ENCODE data around the gene SSBP3.
"Not testable (repeated sequence)": the region's sequence is repeated elsewhere in the genome, so short reads cannot be mapped to it uniquely, and the experiment has no call there.

SSBP3 gene

DNA sequence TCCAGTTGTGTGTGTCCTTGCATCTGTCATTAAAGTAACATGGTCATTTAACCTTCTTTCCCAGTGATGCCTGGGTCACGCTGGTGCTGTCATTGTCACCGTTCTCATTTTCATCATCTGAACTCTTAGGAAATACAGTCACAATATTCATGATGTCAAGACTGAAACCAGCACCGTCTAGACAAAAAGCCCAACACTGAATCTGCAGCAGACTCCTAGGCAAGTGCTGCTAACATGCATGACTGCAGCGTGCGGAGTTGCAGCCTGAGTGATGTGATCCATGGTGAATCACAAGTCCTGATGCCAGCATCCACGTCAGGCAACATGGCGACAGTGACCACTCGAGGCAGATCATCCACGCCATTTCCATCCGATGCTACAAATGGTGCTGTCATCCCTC, 168.6 kb downstream of the SSBP3 start:
- Histone ChIP-seq H3K9me3 (ENCODE audit: insufficient read depth, low read length) (no peaks in the 10 kb centered on the region), H3K79me2 (ENCODE audit: insufficient read depth, low read length) (no peaks in the 10 kb centered on the region), H3F3A (ENCODE audit: insufficient read depth) (no peaks in the 10 kb centered on the region), H4K20me1 (ENCODE audit: low read depth, low read length) (no peaks in the 10 kb centered on the region), H3K36me3 (ENCODE audit: low read length) (no peaks in the 10 kb centered on the region), H3K4me2 (ENCODE audit: low read depth, low read length, poor library complexity, severe bottlenecking) (no peak overlapping the region), H3K27me3 (ENCODE audit: low read length) (no peaks in the 10 kb centered on the region), H3K9me2 (replicated peaks; ENCODE audit: insufficient read depth, low read length) (no peaks in the 10 kb centered on the region), H3K9ac (ENCODE audit: low read length) (no peak overlapping the region), H3K27ac (ENCODE audit: low read depth, low read length) (no peak overlapping the region), H2AFZ (ENCODE audit: low read depth, low read length, severe bottlenecking) (no peak overlapping the region), H3K4me3 (ENCODE audit: insufficient read depth, low read length, poor library complexity, severe bottlenecking) (no peak overlapping the region)
- TF ChIP-seq EZH2phosphoT487 (conservative IDR thresholded peaks at IDR 0.05; ENCODE audit: low read length), result no peak
- TF ChIP-seq, protein P1, sequence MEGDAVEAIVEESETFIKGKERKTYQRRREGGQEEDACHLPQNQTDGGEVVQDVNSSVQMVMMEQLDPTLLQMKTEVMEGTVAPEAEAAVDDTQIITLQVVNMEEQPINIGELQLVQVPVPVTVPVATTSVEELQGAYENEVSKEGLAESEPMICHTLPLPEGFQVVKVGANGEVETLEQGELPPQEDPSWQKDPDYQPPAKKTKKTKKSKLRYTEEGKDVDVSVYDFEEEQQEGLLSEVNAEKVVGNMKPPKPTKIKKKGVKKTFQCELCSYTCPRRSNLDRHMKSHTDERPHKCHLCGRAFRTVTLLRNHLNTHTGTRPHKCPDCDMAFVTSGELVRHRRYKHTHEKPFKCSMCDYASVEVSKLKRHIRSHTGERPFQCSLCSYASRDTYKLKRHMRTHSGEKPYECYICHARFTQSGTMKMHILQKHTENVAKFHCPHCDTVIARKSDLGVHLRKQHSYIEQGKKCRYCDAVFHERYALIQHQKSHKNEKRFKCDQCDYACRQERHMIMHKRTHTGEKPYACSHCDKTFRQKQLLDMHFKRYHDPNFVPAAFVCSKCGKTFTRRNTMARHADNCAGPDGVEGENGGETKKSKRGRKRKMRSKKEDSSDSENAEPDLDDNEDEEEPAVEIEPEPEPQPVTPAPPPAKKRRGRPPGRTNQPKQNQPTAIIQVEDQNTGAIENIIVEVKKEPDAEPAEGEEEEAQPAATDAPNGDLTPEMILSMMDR (IDR thresholded peaks at IDR 0.05; ENCODE audit: insufficient read depth, low read length, poor library complexity, severe bottlenecking), result no peak

- Histone ChIP-seq H3K36me3 (ENCODE audit: low read length) (no peaks in the 10 kb centered on the region), H3K9me2 (replicated peaks; ENCODE audit: insufficient read depth, low read length) (no peaks in the 10 kb centered on the region), H3K9me3 (ENCODE audit: insufficient read depth, low read length) (no peaks in the 10 kb centered on the region), H3K79me2 (ENCODE audit: insufficient read depth, low read length) (no peaks in the 10 kb centered on the region), H3K27me3 (ENCODE audit: low read length) (no peaks in the 10 kb centered on the region), H3K4me2 (ENCODE audit: low read depth, low read length, poor library complexity, severe bottlenecking) (no peak overlapping the region), H2AFZ (ENCODE audit: low read depth, low read length, severe bottlenecking) (no peak overlapping the region), H3K27ac (ENCODE audit: low read depth, low read length) (no peak overlapping the region), H3K4me3 (ENCODE audit: insufficient read depth, low read length, poor library complexity, severe bottlenecking) (no peak overlapping the region), H3F3A (ENCODE audit: insufficient read depth) (no peaks in the 10 kb centered on the region), H3K9ac (ENCODE audit: low read length) (no peak overlapping the region), H4K20me1 (ENCODE audit: low read depth, low read length) (no peaks in the 10 kb centered on the region)
- TF ChIP-seq EZH2phosphoT487 (conservative IDR thresholded peaks at IDR 0.05; ENCODE audit: low read length), result no peak
- TF ChIP-seq, protein P1 (IDR thresholded peaks at IDR 0.05; ENCODE audit: insufficient read depth, low read length, poor library complexity, severe bottlenecking), result no peak
Observed at GRCh38 chr1:54234284-54234683, 171.9 kb downstream of the SSBP3 start.

DNA sequence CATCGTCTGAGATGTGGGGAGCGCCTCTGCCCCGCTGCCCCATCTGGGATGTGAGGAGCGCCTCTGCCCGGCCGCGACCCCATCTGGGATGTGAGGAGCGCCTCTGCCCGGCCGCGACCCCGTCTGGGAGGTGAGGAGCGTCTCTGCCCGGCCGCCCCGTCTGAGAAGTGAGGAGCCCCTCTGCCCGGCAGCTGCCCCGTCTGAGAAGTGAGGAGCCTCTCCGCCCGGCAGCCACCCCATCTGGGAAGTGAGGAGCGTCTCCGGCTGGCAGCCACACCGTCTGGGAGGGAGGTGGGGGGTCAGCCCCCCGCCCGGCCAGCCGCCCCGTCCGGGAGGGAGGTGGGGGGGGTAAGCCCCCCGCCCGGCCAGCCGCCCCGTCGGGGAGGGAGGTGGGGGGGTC, 173.0 kb downstream of the SSBP3 start:
- H2AFZ ChIP-seq (ENCODE audit: low read depth, low read length, severe bottlenecking); H3K27ac ChIP-seq (ENCODE audit: low read depth, low read length); H3F3A ChIP-seq (ENCODE audit: insufficient read depth); H3K27me3 ChIP-seq (ENCODE audit: low read length); H3K9ac ChIP-seq (ENCODE audit: low read length); H3K4me2 ChIP-seq (ENCODE audit: low read depth, low read length, poor library complexity, severe bottlenecking); H3K9me2 ChIP-seq (replicated peaks; ENCODE audit: insufficient read depth, low read length); H3K79me2 ChIP-seq (ENCODE audit: insufficient read depth, low read length); H4K20me1 ChIP-seq (ENCODE audit: low read depth, low read length); H3K9me3 ChIP-seq (ENCODE audit: insufficient read depth, low read length); H3K36me3 ChIP-seq (ENCODE audit: low read length); H3K4me3 ChIP-seq (ENCODE audit: insufficient read depth, low read length, poor library complexity, severe bottlenecking): not testable (repeated sequence)

DNA sequence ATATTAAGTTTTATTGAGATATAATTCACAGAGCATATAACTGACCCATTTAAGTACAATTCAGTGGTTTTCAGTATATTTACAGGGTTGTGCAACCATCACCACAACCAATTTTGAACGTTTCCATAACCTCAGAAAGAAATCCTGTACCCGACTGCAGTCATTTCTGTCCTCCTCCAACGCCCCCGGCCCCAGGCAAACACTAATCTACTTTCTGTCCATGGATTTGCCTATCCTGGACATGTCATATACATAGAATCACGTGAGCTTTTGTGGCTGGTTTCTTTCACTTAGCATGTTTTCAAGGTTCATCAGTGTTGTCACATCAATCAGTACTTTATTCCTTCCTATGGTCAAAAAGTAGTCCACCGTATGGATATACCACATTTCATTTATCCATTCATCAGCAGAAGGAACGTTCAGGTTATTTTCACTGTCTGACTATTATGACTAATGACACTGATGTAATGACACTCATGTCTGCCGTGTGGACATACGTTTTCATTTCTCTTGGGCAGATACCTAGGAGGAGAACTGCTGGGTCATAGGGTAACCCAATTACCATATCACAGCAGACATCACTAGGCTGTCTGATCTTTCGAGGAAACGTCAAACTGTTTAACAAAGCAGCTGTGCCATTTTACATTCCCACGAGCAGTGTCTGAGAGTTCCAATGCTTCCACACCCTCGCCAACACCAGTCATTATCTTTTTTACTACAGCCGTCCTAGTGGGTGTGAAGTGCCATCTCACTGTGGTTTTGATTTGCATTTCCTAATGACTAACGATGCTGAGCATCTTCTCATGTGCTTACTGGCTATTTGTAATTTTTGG, 175.5 kb downstream of the SSBP3 start:
- no peaks in the 10 kb centered on the region for H3K36me3 ChIP-seq (ENCODE audit: low read length)
- H3K4me2 ChIP-seq (ENCODE audit: low read depth, low read length, poor library complexity, severe bottlenecking), result no peak overlapping the region
- TF ChIP-seq, protein P1 (IDR thresholded peaks at IDR 0.05; ENCODE audit: insufficient read depth, low read length, poor library complexity, severe bottlenecking), result no peak
- no peak for TF ChIP-seq EZH2phosphoT487 (conservative IDR thresholded peaks at IDR 0.05; ENCODE audit: low read length)

More for the DNA sequence above, 175.5 kb downstream of the SSBP3 start:
- Histone ChIP-seq H3K9me2 (replicated peaks; ENCODE audit: insufficient read depth, low read length) (no peaks in the 10 kb centered on the region), H2AFZ (ENCODE audit: low read depth, low read length, severe bottlenecking) (no peak overlapping the region), H3K27me3 (ENCODE audit: low read length) (no peaks in the 10 kb centered on the region), H3F3A (ENCODE audit: insufficient read depth) (no peaks in the 10 kb centered on the region), H3K27ac (ENCODE audit: low read depth, low read length) (no peak overlapping the region), H4K20me1 (ENCODE audit: low read depth, low read length) (no peaks in the 10 kb centered on the region), H3K9ac (ENCODE audit: low read length) (no peak overlapping the region), H3K79me2 (ENCODE audit: insufficient read depth, low read length) (no peaks in the 10 kb centered on the region), H3K4me3 (ENCODE audit: insufficient read depth, low read length, poor library complexity, severe bottlenecking) (no peak overlapping the region), H3K9me3 (ENCODE audit: insufficient read depth, low read length) (no peaks in the 10 kb centered on the region)
